HepG2 (cell line): Measurements from ENCODE around the gene MSMP.

Source experiments
- CTCF ChIP-seq: sonication (generic); formaldehyde crosslinking; IDR thresholded peaks from 2 replicates; pipeline ENCODE4 v1.5.0; 2020; ENCODE audit warnings: mild to moderate bottlenecking, missing genetic modification reagents, moderate library complexity
- EP300 ChIP-seq, 3 experiments: sonication (generic) in 1 of 3; formaldehyde crosslinking in 1 of 3; IDR thresholded peaks; 2 replicates each; pipeline versions ENCODE4 v1.5.1 to v1.6.1; 2011 to 2020; ENCODE audit warnings: low read depth in 2 of 3, low read length in 2 of 3, borderline replicate concordance in 1 of 3, improper control_type of control experiment in 1 of 3, mild to moderate bottlenecking in 1 of 3, missing genetic modification reagents in 1 of 3, moderate library complexity in 1 of 3
- ETV6 ChIP-seq: sonication (generic); formaldehyde crosslinking; conservative IDR thresholded peaks from 2 replicates; pipeline ENCODE4 v1.4.0; 2020; ENCODE audit warnings: missing genetic modification reagents
- MXI1 ChIP-seq: IDR thresholded peaks from 3 replicates; pipeline ENCODE4 v1.6.1; 2012; ENCODE audit warnings: low read depth, low read length, inconsistent platforms, borderline replicate concordance
- TBP ChIP-seq: sonication (generic); formaldehyde crosslinking; IDR thresholded peaks from 2 replicates; pipeline ENCODE4 v1.5.0; 2020; ENCODE audit warnings: missing genetic modification reagents
- TCF7 ChIP-seq: sonication (generic); IDR thresholded peaks from 2 replicates; pipeline ENCODE4 v1.6.1; 2016; ENCODE audit warnings: antibody characterized with exemption, low read depth
- TEAD2 ChIP-seq: sonication (generic); formaldehyde crosslinking; IDR thresholded peaks from 2 replicates; pipeline ENCODE4 v1.9.0; 2021; ENCODE audit warnings: missing genetic modification reagents
- YEATS2 ChIP-seq: sonication (generic); formaldehyde crosslinking; IDR thresholded peaks from 2 replicates; pipeline ENCODE4 v1.4.0; 2020; ENCODE audit warnings: missing genetic modification reagents, borderline replicate concordance
- ZNF318 ChIP-seq: sonication (generic); formaldehyde crosslinking; IDR thresholded peaks from 2 replicates; pipeline ENCODE4 v1.4.0; 2020; ENCODE audit warnings: mild to moderate bottlenecking, missing genetic modification reagents
- ZNF430 ChIP-seq: sonication (generic); formaldehyde crosslinking; IDR thresholded peaks from 2 replicates; pipeline ENCODE4 v1.9.0; 2021; ENCODE audit warnings: mild to moderate bottlenecking, missing genetic modification reagents
- ZNF841 ChIP-seq: sonication (generic); formaldehyde crosslinking; IDR thresholded peaks from 2 replicates; pipeline ENCODE4 v1.8.1; 2023; ENCODE audit warnings: missing genetic modification reagents, borderline replicate concordance
- TF ChIP-seq, protein P1 (sequence below): conservative IDR thresholded peaks from 2 replicates; pipeline ENCODE4 v1.6.1; 2018; ENCODE audit warnings: missing genetic modification reagents
- TF ChIP-seq, protein P2 (sequence below): sonication (generic); formaldehyde crosslinking; IDR thresholded peaks from 2 replicates; pipeline ENCODE4 v1.4.0; 2020; ENCODE audit warnings: missing genetic modification reagents
- TF ChIP-seq, protein P3 (sequence below): sonication (generic); formaldehyde crosslinking; IDR thresholded peaks from 2 replicates; pipeline ENCODE4 v1.4.0; 2020; ENCODE audit warnings: missing genetic modification reagents

DNA sequence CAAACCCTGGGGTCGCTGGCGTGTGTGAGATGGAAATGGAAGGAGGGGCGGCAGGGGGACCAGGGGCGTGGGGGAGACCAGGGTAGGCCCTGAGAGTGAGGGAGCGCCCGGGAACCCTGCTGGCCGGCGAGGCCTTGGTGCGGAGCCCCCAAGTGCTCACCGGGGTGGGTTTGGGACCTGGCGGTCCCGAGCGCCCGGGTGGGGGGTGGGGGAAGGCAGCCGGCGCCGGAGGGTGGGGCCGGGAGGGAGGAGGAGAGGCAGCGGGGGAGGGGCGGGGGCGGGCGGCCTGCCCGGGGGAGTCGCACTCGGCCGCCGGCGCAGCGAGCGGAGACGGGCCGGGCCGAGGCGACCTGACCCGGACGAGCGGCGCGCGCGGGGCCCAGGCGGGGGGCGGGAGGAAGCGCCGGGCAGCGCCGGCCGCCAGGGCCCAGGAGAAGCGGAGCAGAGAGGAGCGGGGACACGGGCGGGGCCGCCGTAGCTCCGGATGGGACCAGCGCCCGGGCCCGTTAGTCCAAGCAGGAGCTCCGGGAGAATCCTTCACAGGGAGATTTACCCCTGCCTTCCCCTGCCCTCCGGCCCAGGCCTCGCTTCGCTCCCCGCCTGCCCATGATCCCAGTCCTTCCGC lies 37.3 kb upstream of the MSMP start, which contains the start of gene NPR2:
- TF ChIP-seq, protein P1, sequence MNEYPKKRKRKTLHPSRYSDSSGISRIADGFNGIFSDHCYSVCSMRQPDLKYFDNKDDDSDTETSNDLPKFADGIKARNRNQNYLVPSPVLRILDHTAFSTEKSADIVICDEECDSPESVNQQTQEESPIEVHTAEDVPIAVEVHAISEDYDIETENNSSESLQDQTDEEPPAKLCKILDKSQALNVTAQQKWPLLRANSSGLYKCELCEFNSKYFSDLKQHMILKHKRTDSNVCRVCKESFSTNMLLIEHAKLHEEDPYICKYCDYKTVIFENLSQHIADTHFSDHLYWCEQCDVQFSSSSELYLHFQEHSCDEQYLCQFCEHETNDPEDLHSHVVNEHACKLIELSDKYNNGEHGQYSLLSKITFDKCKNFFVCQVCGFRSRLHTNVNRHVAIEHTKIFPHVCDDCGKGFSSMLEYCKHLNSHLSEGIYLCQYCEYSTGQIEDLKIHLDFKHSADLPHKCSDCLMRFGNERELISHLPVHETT = no peak
- no peak for TF ChIP-seq TEAD2 (CRISPR knock-in tag)
- no peak for TF ChIP-seq EP300 (IDR thresholded peaks at IDR 0.05; ENCODE audit: low read depth in 2 of 2, low read length in 2 of 2)
- no peak for TF ChIP-seq EP300 (CRISPR knock-in tag; IDR thresholded peaks at IDR 0.05; ENCODE audit: borderline replicate concordance)
- TF ChIP-seq, protein P2, sequence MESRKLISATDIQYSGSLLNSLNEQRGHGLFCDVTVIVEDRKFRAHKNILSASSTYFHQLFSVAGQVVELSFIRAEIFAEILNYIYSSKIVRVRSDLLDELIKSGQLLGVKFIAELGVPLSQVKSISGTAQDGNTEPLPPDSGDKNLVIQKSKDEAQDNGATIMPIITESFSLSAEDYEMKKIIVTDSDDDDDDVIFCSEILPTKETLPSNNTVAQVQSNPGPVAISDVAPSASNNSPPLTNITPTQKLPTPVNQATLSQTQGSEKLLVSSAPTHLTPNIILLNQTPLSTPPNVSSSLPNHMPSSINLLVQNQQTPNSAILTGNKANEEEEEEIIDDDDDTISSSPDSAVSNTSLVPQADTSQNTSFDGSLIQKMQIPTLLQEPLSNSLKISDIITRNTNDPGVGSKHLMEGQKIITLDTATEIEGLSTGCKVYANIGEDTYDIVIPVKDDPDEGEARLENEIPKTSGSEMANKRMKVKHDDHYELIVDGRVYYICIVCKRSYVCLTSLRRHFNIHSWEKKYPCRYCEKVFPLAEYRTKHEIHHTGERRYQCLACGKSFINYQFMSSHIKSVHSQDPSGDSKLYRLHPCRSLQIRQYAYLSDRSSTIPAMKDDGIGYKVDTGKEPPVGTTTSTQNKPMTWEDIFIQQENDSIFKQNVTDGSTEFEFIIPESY (CRISPR knock-in tag) = no peak
- no peak for TF ChIP-seq TBP (CRISPR knock-in tag)
- no peak for TF ChIP-seq CTCF (CRISPR knock-in tag)
- TF ChIP-seq MXI1 = no peak
- no peak for TF ChIP-seq YEATS2
- TF ChIP-seq ETV6 (CRISPR knock-in tag) = no peak
- no peak for TF ChIP-seq ZNF318 (CRISPR knock-in tag)
- no peak for TF ChIP-seq ZNF841 (CRISPR knock-in tag)
- TF ChIP-seq, protein P3, sequence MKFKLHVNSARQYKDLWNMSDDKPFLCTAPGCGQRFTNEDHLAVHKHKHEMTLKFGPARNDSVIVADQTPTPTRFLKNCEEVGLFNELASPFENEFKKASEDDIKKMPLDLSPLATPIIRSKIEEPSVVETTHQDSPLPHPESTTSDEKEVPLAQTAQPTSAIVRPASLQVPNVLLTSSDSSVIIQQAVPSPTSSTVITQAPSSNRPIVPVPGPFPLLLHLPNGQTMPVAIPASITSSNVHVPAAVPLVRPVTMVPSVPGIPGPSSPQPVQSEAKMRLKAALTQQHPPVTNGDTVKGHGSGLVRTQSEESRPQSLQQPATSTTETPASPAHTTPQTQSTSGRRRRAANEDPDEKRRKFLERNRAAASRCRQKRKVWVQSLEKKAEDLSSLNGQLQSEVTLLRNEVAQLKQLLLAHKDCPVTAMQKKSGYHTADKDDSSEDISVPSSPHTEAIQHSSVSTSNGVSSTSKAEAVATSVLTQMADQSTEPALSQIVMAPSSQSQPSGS = no peak
- no peak for TF ChIP-seq ZNF430 (CRISPR knock-in tag)
- no peak for TF ChIP-seq TCF7
